IPS-18c (cell line): ENCODE results near the gene ADGRG4.
"Not testable (repeated sequence)": the region's sequence is repeated elsewhere in the genome, so short reads cannot be mapped to it uniquely, and the experiment has no call there.

Source experiments
- H3K4me3 ChIP-seq: 2 replicates; pipeline ENCODE4 v1.7.0; 2013; ENCODE audit warnings: low read depth, mild to moderate bottlenecking, low read length, moderate library complexity; ENCODE audit not compliant: insufficient read depth
- H3K9me3 ChIP-seq: one replicate; pipeline ENCODE4 v1.6.1; 2013; ENCODE audit warnings: mild to moderate bottlenecking, low read length, moderate library complexity; ENCODE audit not compliant: control insufficient read depth, insufficient read depth

Gene ADGRG4

GRCh38 chrX:136300721-136301120 is at the start of gene ADGRG4:
TSS of gene ADGRG4 (plus strand) at chrX:136300963. CDS start at chrX:136308778, 7,815 bp downstream.
- H3K4me3 ChIP-seq, H3K9me3 ChIP-seq: not testable (repeated sequence)

DNA sequence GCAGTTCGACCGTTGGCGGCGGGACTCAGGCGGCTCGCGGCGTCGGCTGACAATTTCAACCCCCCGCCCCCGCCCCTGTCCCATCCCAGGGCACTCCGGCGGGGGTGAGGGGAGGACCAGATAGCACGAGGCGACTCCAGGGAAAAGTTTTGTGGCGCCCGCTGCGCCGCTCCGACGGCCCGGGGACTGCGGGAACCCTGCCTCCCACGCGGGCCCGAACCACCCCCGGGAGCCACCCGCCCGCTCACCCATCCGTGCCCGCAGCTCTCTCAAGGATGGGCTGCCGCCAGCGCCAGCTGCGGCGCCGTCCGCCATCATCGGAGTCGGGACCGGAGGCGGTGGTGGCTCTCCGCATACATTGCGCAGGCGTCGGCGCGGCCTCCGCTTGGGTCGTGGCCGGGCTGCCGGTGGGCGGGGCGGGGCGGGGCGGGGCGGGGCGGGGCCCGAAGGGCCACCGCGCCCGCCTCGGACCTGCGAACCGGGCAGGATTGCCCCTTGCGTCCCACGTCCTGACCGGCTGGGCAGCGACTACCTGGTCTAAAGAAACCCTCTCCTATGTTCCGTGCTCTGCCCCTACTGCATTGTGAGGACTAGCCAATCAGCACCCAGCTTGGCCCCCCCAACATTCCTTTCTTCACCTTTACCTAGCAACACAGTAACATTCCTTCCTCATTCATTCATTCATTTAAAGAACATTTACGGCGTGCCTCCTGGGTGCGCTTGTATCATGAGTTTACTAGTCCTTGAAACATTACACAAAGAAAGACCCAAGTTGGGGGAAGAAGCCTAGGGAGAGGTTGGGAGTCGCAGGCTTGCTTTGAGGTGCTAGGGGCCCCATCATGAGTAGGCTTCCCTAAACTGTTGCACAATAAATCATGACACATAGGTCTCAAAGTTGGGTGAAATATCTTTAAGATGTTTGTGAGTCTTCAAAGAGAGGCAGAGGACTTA is 49.4 kb upstream of the ADGRG4 start, which contains the start of gene MAP7D3:
Gene MAP7D3, minus strand, starts transcription at position 360 of the 951 bp plus-strand sequence. Its CDS starts 42 bp downstream, at position 318.
- peaks cover 4% of the 10 kb centered on the region for H3K9me3 ChIP-seq
- peak within 1 kb of the TSS; percentile 60 for H3K4me3 ChIP-seq

GRCh38 chrX:136255541-136255940 is 45.2 kb upstream of the ADGRG4 start:
- Histone ChIP-seq H3K4me3 (no peak overlapping the region), H3K9me3 (peaks cover 7% of the 10 kb centered on the region)

DNA sequence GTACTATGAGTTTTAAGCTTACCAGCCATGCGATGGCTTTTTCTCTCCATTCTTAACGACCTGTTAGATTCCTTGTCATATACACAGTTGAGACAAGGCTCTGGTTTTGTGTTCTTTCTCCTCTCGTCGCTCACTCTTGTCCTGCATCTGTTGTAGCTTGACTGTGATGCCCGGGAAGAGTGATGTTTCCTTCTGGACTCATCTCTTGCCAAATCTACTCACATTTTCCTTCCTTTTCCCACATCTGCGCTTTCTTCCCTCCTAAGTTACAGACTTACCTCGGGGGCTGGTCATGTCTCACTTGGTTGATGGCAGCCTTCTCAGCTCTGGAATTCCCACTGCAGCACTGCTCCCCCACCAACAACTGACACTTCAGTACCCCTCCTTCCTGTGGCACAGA is 44.7 kb upstream of the ADGRG4 start:
- Histone ChIP-seq H3K9me3 (peaks cover 7% of the 10 kb centered on the region), H3K4me3 (no peak overlapping the region)

DNA sequence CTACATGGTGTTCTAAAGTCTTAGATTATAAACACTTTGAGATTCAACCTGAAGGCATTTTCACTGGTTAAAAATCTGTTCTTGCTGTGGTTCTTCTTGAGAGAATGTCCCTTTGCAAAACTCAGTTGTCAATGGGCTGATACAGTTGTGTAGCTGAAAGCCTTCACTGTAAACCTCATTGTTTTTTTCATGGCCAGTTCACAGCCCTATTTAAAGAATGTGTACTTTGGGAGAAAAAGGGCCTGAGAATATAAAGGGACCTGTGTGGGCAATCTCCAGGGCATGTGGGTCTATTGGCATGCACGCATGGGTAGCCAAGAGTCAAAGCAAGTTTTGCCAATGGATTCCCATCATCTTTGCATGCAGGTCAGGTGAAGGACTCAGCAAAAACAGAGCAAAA is 41.8 kb upstream of the ADGRG4 start:
- no peak overlapping the region for H3K4me3 ChIP-seq
- peaks cover 10% of the 10 kb centered on the region for H3K9me3 ChIP-seq

DNA sequence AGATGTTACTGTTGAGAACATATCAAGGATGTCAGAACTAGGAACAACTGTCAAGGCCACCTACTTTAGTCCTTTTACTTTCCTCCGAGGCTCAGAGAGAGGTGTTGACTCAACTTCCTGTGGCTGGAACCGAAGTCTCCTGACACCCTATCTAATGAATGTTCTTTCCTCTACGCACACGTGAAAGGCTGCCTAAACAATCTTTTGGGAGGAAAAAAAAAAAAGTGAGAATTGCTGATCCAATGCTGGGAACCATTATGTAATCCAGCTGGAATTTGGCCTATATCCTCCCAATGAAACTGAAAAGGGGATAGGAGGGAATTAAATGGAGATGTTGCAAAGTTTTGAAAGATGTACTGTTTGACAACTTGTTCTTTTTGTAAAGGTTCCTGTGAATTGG is 41.2 kb upstream of the ADGRG4 start:
- Histone ChIP-seq H3K9me3 (peaks cover 7% of the 10 kb centered on the region), H3K4me3 (no peak overlapping the region)

GRCh38 chrX:136260776-136261175 is 40.0 kb upstream of the ADGRG4 start:
- Histone ChIP-seq H3K9me3 (peaks cover 7% of the 10 kb centered on the region), H3K4me3 (no peak overlapping the region)

DNA sequence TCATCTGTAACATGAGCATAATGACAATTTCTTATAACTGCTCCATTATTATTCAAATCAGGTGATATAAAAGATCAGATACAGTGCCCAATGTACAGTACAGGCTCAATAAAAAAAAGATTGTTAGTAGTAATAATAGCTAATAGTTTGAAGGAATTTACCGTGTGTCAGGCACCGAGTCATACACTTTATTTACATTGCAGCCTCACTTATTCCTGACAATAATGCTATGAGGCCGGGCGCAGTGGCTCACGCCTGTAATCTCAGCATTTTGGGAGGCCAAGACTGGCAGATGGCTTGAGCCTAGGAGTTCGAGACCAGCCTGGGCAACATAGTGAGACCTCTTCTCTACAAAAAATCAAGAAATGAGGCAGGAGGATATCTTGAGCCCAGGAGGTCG is 39.4 kb upstream of the ADGRG4 start:
- peaks cover 6% of the 10 kb centered on the region for H3K9me3 ChIP-seq
- no peak overlapping the region for H3K4me3 ChIP-seq

DNA sequence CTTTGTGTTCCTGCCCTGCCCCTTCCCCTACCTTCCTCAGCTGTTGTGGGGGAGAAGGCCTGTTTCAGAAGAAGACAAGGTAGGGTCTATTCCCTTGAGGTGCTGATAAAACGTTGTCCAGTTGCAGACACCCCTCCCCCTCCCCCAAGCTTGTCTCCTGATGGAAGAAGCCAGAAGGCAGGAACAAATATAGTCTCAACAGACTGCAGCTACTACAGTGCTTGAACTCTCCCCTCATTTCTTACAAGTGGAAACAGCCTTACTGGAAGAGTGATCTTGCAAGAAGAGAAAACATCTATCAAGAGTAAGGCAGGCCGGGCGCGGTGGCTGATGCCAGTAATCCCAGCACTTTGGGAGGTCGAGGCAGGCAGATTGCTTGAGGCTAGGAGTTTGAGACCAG is 38.5 kb upstream of the ADGRG4 start:
- Histone ChIP-seq H3K9me3 (peaks cover 5% of the 10 kb centered on the region), H3K4me3 (no peak overlapping the region)

DNA sequence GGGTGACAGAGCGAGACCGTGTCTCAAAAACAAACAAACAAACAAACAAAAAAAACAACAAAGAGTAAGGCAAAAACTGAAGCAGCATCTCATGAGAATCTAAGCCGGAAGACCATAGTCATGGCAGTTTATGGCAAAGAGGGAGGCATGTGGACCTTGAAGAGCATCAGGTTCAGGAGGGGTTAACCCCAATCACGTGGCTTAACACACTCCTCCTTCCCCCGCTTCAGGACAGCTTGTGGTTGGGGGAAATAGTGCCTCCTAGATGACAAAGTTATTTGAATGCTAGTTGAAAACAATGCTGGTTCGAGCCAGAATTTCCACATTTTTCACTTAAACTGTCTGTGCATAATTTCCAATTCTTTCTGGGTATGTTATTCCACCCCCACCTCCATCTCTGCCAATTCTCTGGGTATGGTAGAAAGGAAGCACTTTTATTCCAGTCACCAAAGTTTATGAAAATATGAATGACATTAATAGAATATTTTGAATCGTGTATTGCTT is 37.9 kb upstream of the ADGRG4 start:
- Histone ChIP-seq H3K4me3 (no peak overlapping the region), H3K9me3 (peaks cover 5% of the 10 kb centered on the region)

- Histone ChIP-seq H3K4me3 (no peak overlapping the region), H3K9me3 (peaks cover 5% of the 10 kb centered on the region)
Measured at GRCh38 chrX:136266828-136267227, 33.9 kb upstream of the ADGRG4 start.

DNA sequence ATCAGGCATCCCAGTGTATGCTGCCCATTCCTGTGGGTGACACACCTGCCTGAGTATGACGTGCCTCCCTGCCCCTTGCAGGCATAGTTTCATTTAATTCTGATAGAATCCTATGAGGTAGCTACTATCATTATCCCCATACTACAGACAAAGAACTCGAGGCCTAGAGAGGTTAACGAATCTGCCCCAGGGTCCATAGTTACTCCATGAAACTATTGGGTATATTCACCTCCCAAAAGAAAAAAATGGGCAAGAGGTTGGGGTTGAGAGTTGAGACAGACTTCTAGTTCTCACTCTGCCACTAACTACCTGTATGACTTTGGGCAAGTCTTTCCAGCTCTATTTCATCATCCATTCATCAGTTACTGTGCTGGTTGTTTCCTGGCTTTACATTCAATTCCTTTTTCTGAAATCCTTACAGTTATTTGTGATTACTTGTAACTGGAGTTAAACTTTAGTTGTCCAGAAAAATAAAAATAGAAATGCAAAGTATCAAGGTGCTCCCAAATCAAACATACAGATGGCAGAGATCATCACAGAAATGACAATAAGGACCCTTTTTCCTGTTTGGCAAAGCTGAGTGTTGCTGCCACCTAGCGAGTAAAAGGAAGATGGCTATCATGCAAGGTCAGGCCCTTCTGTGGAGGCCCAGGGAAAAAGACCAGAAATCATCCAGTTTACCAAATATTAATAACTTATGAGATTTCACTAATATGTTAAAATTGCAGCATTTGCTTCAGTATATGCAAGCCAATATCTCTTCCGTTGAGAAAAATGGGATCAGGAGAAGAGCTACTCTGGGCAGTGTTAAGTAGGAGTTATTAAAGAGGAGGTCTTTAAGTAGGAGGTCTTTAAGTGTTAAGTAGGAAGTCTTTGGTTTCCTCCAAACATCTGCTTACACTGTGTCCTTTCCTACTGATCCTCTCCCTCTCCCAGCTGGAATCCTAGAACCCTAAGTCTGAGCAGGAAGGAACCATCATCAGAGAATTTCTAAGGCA is 32.4 kb upstream of the ADGRG4 start:
- H3K9me3 ChIP-seq = peaks cover 2% of the 10 kb centered on the region
- H3K4me3 ChIP-seq = no peak overlapping the region

GRCh38 chrX:136269921-136270320 is 30.8 kb upstream of the ADGRG4 start:
- Histone ChIP-seq H3K4me3 (no peak overlapping the region), H3K9me3 (peaks cover 2% of the 10 kb centered on the region)

DNA sequence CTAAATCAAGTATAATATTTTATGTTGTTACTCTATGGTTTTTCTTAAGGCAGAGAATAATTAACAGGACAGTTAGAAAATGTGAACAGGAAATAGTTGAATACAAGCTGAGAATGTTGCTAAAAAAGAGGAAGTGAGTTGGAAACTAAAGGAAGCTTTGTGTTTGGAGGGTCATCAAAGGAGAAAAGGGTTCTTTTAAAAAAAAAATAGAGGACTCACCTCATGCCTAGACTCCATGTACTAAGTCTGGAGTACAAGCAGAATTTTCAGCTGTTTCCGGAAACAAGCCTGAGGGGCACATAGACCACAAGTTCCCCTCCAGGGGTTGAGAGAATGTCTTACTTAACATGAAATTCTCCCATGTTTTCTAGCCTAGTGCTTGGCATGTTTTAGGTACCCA is 29.5 kb upstream of the ADGRG4 start:
- Histone ChIP-seq H3K4me3 (no peak overlapping the region), H3K9me3 (peaks cover 5% of the 10 kb centered on the region)

- H3K9me3 ChIP-seq = peaks cover 3% of the 10 kb centered on the region
Measured at GRCh38 chrX:136272325-136272724, 28.4 kb upstream of the ADGRG4 start.

GRCh38 chrX:136273986-136274385 is 26.8 kb upstream of the ADGRG4 start:
- Histone ChIP-seq H3K9me3 (peaks cover 3% of the 10 kb centered on the region), H3K4me3 (no peak overlapping the region)

More at GRCh38 chrX:136272325-136272724, 28.4 kb upstream of the ADGRG4 start:
- H3K4me3 ChIP-seq = no peak overlapping the region

DNA sequence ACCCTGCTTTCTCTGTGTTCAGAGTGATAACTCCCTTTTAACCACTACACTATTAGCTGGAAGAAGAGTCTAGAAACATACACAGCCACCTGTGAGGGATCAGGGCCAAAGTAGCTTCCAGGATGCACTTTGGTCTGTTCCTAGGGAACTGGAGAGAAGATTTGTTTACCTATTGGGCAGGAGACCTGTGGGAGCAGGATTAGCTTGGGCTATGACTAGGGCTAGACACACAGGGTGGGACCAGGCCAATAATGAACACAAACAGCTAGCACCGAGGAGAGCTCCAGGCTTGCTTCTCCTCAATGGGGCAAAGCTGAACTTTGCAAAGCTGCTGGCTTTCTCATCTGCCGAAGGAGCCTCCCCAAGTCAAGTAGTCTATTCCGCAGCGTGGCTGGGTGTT is 25.2 kb upstream of the ADGRG4 start:
- Histone ChIP-seq H3K9me3 (peaks cover 7% of the 10 kb centered on the region), H3K4me3 (no peak overlapping the region)
